Astrocyte (in vitro differentiated cells and primary cell): ENCODE results near the gene G6PC1.

Source experiments
- EZH2 ChIP-seq: IDR thresholded peaks from 2 replicates; pipeline ENCODE4 v1.6.1; 2012; ENCODE audit warnings: mild to moderate bottlenecking, low read length, inconsistent platforms; ENCODE audit not compliant: insufficient read depth
- TF ChIP-seq, protein P1 (sequence below): IDR thresholded peaks from 2 replicates; pipeline ENCODE4 v1.5.1; 2011; ENCODE audit warnings: low read depth, mild to moderate bottlenecking, inconsistent platforms, low read length, moderate library complexity; ENCODE audit not compliant: insufficient read depth

DNA sequence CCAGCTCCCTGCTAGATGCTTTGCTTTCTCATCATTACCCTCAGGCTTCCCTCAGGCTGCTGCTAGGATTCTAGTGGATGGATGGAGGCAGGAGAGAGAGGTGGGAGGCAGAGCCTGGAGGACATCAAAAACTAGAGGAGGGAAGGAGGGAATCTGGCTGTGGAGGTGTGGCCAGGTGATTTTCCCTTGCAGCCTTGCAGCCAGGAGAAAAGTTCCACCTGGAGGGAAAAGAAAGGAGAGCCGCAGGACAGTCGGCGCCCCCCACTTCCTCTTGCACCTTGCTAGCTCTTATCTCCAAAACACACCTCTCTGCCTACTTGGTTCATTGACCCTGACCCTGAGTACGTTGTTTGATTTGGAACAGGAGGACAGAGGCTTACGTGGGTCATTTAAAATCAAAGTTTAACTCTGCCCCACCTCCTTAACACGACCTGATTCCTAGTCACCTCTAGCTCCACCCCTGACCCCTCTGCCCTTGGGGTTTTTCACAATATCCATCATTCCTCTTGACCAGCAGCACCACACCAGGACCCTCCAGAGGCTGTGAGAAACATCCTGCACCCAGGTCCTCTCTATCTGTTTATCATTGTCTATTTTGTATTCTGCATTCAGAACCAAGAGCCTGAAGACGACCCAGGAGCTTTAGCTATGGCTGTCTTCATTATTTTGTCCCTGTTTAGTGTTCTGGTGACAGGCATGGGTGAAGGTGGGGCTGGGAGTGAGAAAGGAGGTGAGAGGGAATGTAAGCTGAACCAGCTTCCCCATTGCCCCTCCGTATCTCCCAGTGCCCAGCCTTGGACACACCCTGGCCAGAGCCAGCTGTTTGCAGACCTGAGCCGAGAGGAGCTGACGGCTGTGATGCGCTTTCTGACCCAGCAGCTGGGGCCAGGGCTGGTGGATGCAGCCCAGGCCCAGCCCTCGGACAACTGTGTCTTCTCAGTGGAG, 33.7 kb upstream of the G6PC1 start:
- TF ChIP-seq EZH2: no peak
- TF ChIP-seq, protein P1, sequence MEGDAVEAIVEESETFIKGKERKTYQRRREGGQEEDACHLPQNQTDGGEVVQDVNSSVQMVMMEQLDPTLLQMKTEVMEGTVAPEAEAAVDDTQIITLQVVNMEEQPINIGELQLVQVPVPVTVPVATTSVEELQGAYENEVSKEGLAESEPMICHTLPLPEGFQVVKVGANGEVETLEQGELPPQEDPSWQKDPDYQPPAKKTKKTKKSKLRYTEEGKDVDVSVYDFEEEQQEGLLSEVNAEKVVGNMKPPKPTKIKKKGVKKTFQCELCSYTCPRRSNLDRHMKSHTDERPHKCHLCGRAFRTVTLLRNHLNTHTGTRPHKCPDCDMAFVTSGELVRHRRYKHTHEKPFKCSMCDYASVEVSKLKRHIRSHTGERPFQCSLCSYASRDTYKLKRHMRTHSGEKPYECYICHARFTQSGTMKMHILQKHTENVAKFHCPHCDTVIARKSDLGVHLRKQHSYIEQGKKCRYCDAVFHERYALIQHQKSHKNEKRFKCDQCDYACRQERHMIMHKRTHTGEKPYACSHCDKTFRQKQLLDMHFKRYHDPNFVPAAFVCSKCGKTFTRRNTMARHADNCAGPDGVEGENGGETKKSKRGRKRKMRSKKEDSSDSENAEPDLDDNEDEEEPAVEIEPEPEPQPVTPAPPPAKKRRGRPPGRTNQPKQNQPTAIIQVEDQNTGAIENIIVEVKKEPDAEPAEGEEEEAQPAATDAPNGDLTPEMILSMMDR: no peak
